Measurements from ENCODE around the gene ESPNL. TPM values are rescaled to one million over a fixed set of nuclear protein-coding genes. Genes with fewer than 3 reads are reported as not detected.

Gene ESPNL
- total and polyA plus RNA-seq, 2 of the 4 experiments (the other 2 are of a cell fraction) = 2.0 TPM

DNA sequence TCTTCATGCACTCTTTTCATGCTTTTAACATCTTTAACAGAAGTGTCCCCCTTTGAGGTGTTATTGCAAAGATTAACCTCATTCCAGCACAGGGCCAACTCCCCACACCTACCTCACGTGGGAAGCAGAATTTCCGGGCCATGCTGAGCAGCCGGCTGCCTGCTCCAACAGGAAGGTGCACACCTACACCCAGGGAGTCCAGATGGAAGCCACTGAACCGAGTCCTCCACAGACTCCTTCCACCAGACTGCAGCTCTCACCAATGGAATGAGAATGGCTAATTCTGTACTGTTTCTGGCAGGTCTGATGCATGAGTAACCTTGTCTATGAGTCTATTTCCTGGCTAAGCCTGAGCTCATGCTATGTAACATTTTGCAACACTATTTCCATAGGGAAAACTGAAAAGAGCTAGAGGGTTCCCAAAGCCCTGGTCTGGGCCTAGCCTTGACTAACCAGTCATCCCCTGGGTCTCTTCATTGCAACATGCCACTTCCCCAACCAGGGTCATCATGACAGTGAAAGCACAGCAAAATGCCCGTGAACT, 69.6 kb downstream of the ESPNL start:
- Histone ChIP-seq H3K23ac (ENCODE audit: low read depth, low read length) (peak overlapping the region; percentile 98), H3K14ac (replicated peaks; ENCODE audit: low read depth, low read length) (peak overlapping the region; percentile 96), H3K4me2 (ENCODE audit: low read depth, low read length) (peak overlapping the region; percentile 69), H3K27ac (ENCODE audit: insufficient read depth, low read length) (peak overlapping the region; percentile 97), H3K9ac (ENCODE audit: low read depth, low read length) (peak overlapping the region; percentile 54), H2BK120ac (ENCODE audit: low read depth, low read length) (peak overlapping the region; percentile 93), H3K36me3 (ENCODE audit: control insufficient read depth, insufficient read depth, low read length) (peaks cover 41% of the 10 kb centered on the region), H2BK15ac (ENCODE audit: low read depth, low read length) (peak overlapping the region; percentile 99; the same call in 2 of the 3 replicates), H3K4ac (ENCODE audit: low read depth, low read length) (peak overlapping the region; percentile 99), H3K9me3 (ENCODE audit: control insufficient read depth, insufficient read depth, low read length) (no peaks in the 10 kb centered on the region), H4K8ac (ENCODE audit: low read depth in 2 of 2, low read length in 2 of 2) (peak overlapping the region in 1 of 2 experiments; percentile 94), H4K91ac (ENCODE audit: insufficient read depth, low read depth, low read length) (peak overlapping the region; percentile 90), H3K79me1 (ENCODE audit: low read depth in 1 of 2, low read length in 2 of 2) (peaks cover 6 to 46% of the 10 kb centered on the region in 2 experiments; a peak in 3 of 4 replicates), H3K4me3 (ENCODE audit: insufficient read depth, low read depth, low read length) (no peak overlapping the region), H2AFZ (replicated peaks; ENCODE audit: low read length, poor library complexity) (no peak overlapping the region), H3K18ac (ENCODE audit: low read depth, low read length) (peak overlapping the region; percentile 97), H2BK5ac (ENCODE audit: low read depth, low read length, poor library complexity, severe bottlenecking) (peak overlapping the region; percentile 100), H2AK9ac (replicated peaks; ENCODE audit: low read depth, low read length, poor library complexity) (peak overlapping the region; percentile 95), H3K27me3 (ENCODE audit: control insufficient read depth, insufficient read depth, low read length) (no peaks in the 10 kb centered on the region), H4K20me1 (ENCODE audit: insufficient read depth, low read length) (peaks cover 8% of the 10 kb centered on the region), H2AK5ac (ENCODE audit: low read depth, low read length) (peak overlapping the region; percentile 98), H2BK20ac (ENCODE audit: low read depth, low read length) (peak overlapping the region; percentile 88), H3K4me1 (ENCODE audit: control insufficient read depth, insufficient read depth, low read length) (peaks cover 31% of the 10 kb centered on the region), H3K9me1 (ENCODE audit: insufficient read depth, low read length) (peaks cover 36% of the 10 kb centered on the region), H4K5ac (ENCODE audit: low read depth, low read length) (peak overlapping the region; percentile 83), H3K56ac (ENCODE audit: extremely low read depth, insufficient read depth, low read length) (peak overlapping the region; percentile 93)
- TF ChIP-seq RCOR1 (IDR thresholded peaks at IDR 0.05; ENCODE audit: insufficient replicate concordance, low read length) (no peak), SMC3 (IDR thresholded peaks at IDR 0.05; ENCODE audit: low read depth, low read length) (peak; percentile 15; the same call in 1 of the 2 replicates), POLR2A (IDR thresholded peaks at IDR 0.05; ENCODE audit: low read depth, low read length) (peak; percentile 88; the same call in 1 of the 2 replicates), RFX5 (IDR thresholded peaks at IDR 0.05; ENCODE audit: low read depth, low read length) (peak; percentile 62), MAFK (IDR thresholded peaks at IDR 0.05; ENCODE audit: low read depth, low read length) (0 out of 2 replicates have a peak, but pooled peaks have one; percentile 31), CEBPB (IDR thresholded peaks at IDR 0.05; ENCODE audit: low read depth, low read length) (peak; percentile 99), NFE2L2 (IDR thresholded peaks at IDR 0.05; ENCODE audit: low read depth, low read length) (peak; percentile 68), FOS (IDR thresholded peaks at IDR 0.05; ENCODE audit: low read depth, low read length) (peak; percentile 83), RAD21 (IDR thresholded peaks at IDR 0.05; ENCODE audit: low read length) (peak; percentile 22; the same call in 1 of the 2 replicates), MXI1 (IDR thresholded peaks at IDR 0.05; ENCODE audit: borderline replicate concordance, low read depth, low read length) (no peak)
- TF ChIP-seq, protein P1, sequence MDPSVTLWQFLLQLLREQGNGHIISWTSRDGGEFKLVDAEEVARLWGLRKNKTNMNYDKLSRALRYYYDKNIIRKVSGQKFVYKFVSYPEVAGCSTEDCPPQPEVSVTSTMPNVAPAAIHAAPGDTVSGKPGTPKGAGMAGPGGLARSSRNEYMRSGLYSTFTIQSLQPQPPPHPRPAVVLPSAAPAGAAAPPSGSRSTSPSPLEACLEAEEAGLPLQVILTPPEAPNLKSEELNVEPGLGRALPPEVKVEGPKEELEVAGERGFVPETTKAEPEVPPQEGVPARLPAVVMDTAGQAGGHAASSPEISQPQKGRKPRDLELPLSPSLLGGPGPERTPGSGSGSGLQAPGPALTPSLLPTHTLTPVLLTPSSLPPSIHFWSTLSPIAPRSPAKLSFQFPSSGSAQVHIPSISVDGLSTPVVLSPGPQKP (IDR thresholded peaks at IDR 0.05; ENCODE audit: borderline replicate concordance, low read depth, low read length) = no peak
- POLR2A ChIA-PET (ENCODE audit: unreplicated experiment) = no interaction called here
- in situ Hi-C loops (cut with MboI; ENCODE audit: low sequenced_read_pairs) (no loop called here), intact Hi-C loops (cut with micrococcal nuclease) (loop anchor here (1.0 to 10.0 kb wide), 2 partner anchors 71 to 175 kb away; partner anchors contain the start of gene HES6), dilution Hi-C loops (cut with HindIII; ENCODE audit: low sequenced_read_pairs, unreplicated experiment) (no loop called here)
- peak; percentile 98 for DNase-seq
- CTCF ChIA-PET = interaction anchor here (1.0 kb wide), 1 partner anchor 9 kb away, joined by 3 read pairs; no protein-coding TSS in a partner anchor
- peak; percentile 80 for ATAC-seq (ENCODE audit: low read depth)
- no TSS peak for BruUV-seq (replicated peaks)
- no CpG with 5 or more reads among the region's 5 CpGs for WGBS, 2 experiments (ENCODE audit: extremely low coverage in 2 of 2, insufficient read length in 1 of 2)

Data from IMR-90 (cell line).